Chondrocyte (in vitro differentiated cells): ENCODE measurements around the gene GPR84. TPM values are rescaled to one million over a fixed set of nuclear protein-coding genes. Genes with fewer than 3 reads are reported as not detected.

Experiments used
- DNase-seq: peaks from one replicate; pipeline ENCODE4 v3.0.0; 2021; ENCODE audit warnings: mixed read lengths, low spot score
- H3K27ac Mint-ChIP-seq: one replicate; pipeline ENCODE4 v1.8.0; 2021; ENCODE audit warnings: mild to moderate bottlenecking, moderate library complexity, mixed read lengths; ENCODE audit not compliant: unreplicated experiment
- H3K27me3 Mint-ChIP-seq: 2 replicates; pipeline ENCODE4 v1.8.0; 2021; ENCODE audit warnings: low read depth, mixed read lengths
- H3K36me3 Mint-ChIP-seq: 2 replicates; pipeline ENCODE4 v1.8.0; 2021; ENCODE audit warnings: low read depth, mixed read lengths
- H3K4me1 Mint-ChIP-seq: 2 replicates; pipeline ENCODE4 v1.8.0; 2021; ENCODE audit warnings: low read depth, mild to moderate bottlenecking, mixed read lengths
- H3K4me3 Mint-ChIP-seq: one replicate; pipeline ENCODE4 v1.8.0; 2021; ENCODE audit warnings: mild to moderate bottlenecking, moderate library complexity, mixed read lengths; ENCODE audit not compliant: unreplicated experiment
- H3K9me3 Mint-ChIP-seq: 2 replicates; pipeline ENCODE4 v1.8.0; 2021; ENCODE audit warnings: low read depth, mixed read lengths
- total RNA-seq: library from RNA; stranded (reverse); gene quantifications from 3 replicates; pipeline ENCODE4 v1.2.1, GENCODE V29; 2021
- TF ChIP-seq, protein P1 (sequence below): fragments of 200-600 bp; sonication (generic); IDR thresholded peaks from 2 replicates; pipeline ENCODE4 v1.5.0; 2021; ENCODE audit warnings: antibody characterized with exemption, mild to moderate bottlenecking, moderate library complexity

GPR84 gene
- total RNA-seq, 1 donor from 2014 or later: not detected

- Mint-ChIP-seq H3K27me3 (no peaks in the 10 kb centered on the region), H3K4me3 (peak overlapping the region; percentile 58), H3K9me3 (no peaks in the 10 kb centered on the region), H3K4me1 (peaks cover 4% of the 10 kb centered on the region), H3K27ac (no peak overlapping the region), H3K36me3 (peaks cover 6% of the 10 kb centered on the region)
- TF ChIP-seq, protein P1, sequence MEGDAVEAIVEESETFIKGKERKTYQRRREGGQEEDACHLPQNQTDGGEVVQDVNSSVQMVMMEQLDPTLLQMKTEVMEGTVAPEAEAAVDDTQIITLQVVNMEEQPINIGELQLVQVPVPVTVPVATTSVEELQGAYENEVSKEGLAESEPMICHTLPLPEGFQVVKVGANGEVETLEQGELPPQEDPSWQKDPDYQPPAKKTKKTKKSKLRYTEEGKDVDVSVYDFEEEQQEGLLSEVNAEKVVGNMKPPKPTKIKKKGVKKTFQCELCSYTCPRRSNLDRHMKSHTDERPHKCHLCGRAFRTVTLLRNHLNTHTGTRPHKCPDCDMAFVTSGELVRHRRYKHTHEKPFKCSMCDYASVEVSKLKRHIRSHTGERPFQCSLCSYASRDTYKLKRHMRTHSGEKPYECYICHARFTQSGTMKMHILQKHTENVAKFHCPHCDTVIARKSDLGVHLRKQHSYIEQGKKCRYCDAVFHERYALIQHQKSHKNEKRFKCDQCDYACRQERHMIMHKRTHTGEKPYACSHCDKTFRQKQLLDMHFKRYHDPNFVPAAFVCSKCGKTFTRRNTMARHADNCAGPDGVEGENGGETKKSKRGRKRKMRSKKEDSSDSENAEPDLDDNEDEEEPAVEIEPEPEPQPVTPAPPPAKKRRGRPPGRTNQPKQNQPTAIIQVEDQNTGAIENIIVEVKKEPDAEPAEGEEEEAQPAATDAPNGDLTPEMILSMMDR: peak; percentile 45
- no peak for DNase-seq
Measured at GRCh38 chr12:54390668-54391551, 26.6 kb upstream of the GPR84 start.

DNA sequence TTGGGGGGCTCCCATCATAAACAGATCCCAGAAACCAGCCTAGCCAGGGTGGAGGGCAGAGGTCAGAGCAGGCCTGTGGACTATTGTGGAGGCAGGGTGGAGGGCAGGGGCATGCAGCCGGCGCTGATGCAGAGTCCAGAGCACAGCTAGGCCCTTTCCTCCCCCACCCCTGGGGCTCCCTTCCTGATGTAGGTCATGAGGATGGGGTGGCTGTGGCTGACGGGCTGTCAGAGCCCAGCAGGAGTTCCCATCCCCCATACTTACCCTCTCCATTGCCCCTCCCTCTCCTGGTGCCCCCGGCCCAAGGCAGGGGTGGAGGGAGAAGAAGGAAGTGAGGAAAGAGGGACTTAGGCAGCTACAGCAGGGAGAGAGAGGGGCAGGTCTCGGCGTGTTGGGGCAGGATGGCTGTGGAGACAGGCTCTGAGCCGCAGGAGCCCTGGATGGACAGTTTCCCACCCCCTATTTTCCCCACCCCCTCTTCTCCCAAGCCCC lies 25.9 kb upstream of the GPR84 start:
- Mint-ChIP-seq H3K27ac (no peak overlapping the region), H3K9me3 (no peaks in the 10 kb centered on the region), H3K36me3 (peaks cover 3% of the 10 kb centered on the region), H3K4me1 (peaks cover 4% of the 10 kb centered on the region), H3K4me3 (no peak overlapping the region), H3K27me3 (no peaks in the 10 kb centered on the region)
- TF ChIP-seq, protein P1: no peak
- DNase-seq: no peak

- TF ChIP-seq, protein P1: no peak
- H3K27me3 Mint-ChIP-seq: no peaks in the 10 kb centered on the region
- DNase-seq: no peak
- H3K27ac Mint-ChIP-seq: peak overlapping the region; percentile 9
- H3K4me3 Mint-ChIP-seq: no peak overlapping the region
- no peaks in the 10 kb centered on the region for H3K9me3 Mint-ChIP-seq
- H3K4me1 Mint-ChIP-seq: peaks cover 4% of the 10 kb centered on the region
- no peaks in the 10 kb centered on the region for H3K36me3 Mint-ChIP-seq
Measured at GRCh38 chr12:54389607-54390175, 25.4 kb upstream of the GPR84 start.

GRCh38 chr12:54389134-54389508 lies 24.8 kb upstream of the GPR84 start:
- Mint-ChIP-seq H3K27me3 (no peaks in the 10 kb centered on the region), H3K4me1 (peaks cover 4% of the 10 kb centered on the region), H3K4me3 (no peak overlapping the region), H3K36me3 (no peaks in the 10 kb centered on the region), H3K9me3 (no peaks in the 10 kb centered on the region), H3K27ac (no peak overlapping the region)
- TF ChIP-seq, protein P1: no peak
- no peak for DNase-seq

GRCh38 chr12:54388237-54389133 lies 24.2 kb upstream of the GPR84 start:
- Mint-ChIP-seq H3K27ac (no peak overlapping the region), H3K4me3 (no peak overlapping the region), H3K4me1 (peaks cover 4% of the 10 kb centered on the region), H3K27me3 (no peaks in the 10 kb centered on the region), H3K36me3 (no peaks in the 10 kb centered on the region), H3K9me3 (no peaks in the 10 kb centered on the region)
- no peak for DNase-seq
- TF ChIP-seq, protein P1: no peak
